GM12878 (cell line): ENCODE results near the gene ITGAD. TPM values are rescaled to one million over a fixed set of nuclear protein-coding genes. Genes with fewer than 3 reads are reported as not detected.

ENCODE experiments used
- ATAC-seq: fragments of 200-7000 bp; cut with Tn5 transposase; 3 replicates; pipeline ENCODE4 v1.9.1; 2020; ENCODE audit warnings: mild to moderate bottlenecking, moderate library complexity
- BruUV-seq: library from RNA; stranded (reverse); fragments of 400-500 nt; replicated peaks from 2 replicates; lab custom pipeline; 2021; lab: Mats Ljungman, UMichigan
- CTCF ChIA-PET: fragments of 300-600 bp; sonication (Branson Sonifier 250); formaldehyde crosslinking; extraction: SDS; loops from one replicate; lab custom pipeline; 2021; ENCODE audit warnings: inconsistent platforms; lab: Yijun Ruan, JAX
- POLR2A ChIA-PET: fragments of 350-600 bp; formaldehyde crosslinking; extraction: SDS; loops from one replicate; lab custom pipeline; 2021; ENCODE audit warnings: inconsistent platforms; lab: Charles Lee
- RAD21 ChIA-PET: fragments of 300-600 bp; sonication (Branson Sonifier 250); formaldehyde crosslinking; loops from one replicate; lab custom pipeline; 2023; ENCODE audit warnings: antibody characterized with exemption; ENCODE audit not compliant: unreplicated experiment; lab: Charles Lee
- SMC1A ChIA-PET: fragments of 300-600 bp; sonication (Branson Sonifier 250); formaldehyde crosslinking; loops from one replicate; lab custom pipeline; 2023; ENCODE audit not compliant: unreplicated experiment, uncharacterized antibody; lab: Charles Lee
- DNase-seq: peaks from one replicate; pipeline ENCODE4 v3.0.0-alpha.2; 2011; ENCODE audit warnings: low read depth, low spot score
- FAIRE-seq: peaks from 3 replicates; lab custom pipeline; 2011; peaks lifted over from hg19 to GRCh38; lab: Jason Lieb, UNC
- H2AFZ ChIP-seq: 2 replicates; pipeline ENCODE4 v1.6.0; 2011; ENCODE audit warnings: low read depth, low read length, control low read depth; ENCODE audit not compliant: control insufficient read depth
- H3K27ac ChIP-seq: 2 replicates; pipeline ENCODE4 v1.5.1; 2011; ENCODE audit warnings: control low read depth; ENCODE audit not compliant: control insufficient read depth, insufficient read depth
- H3K27me3 ChIP-seq, 2 experiments: replicated peaks in 1 of 2; 2 replicates each; pipeline versions ENCODE4 v1.6.0 to v1.6.1; 2011; ENCODE audit warnings: low read length in 1 of 2; ENCODE audit not compliant: control insufficient read depth in 2 of 2, insufficient read depth in 2 of 2
- H3K36me3 ChIP-seq, 2 experiments: 2 replicates each; pipeline ENCODE4 v1.5.1; 2011; ENCODE audit warnings: low read length in 1 of 2; ENCODE audit not compliant: control insufficient read depth in 2 of 2, insufficient read depth in 2 of 2
- H3K4me1 ChIP-seq: 2 replicates; pipeline ENCODE4 v1.6.1; 2011; ENCODE audit warnings: mild to moderate bottlenecking, low read length, moderate library complexity, mixed read lengths; ENCODE audit not compliant: control insufficient read depth, insufficient read depth
- H3K4me2 ChIP-seq: 2 replicates; pipeline ENCODE4 v1.6.0; 2011; ENCODE audit warnings: control low read depth; ENCODE audit not compliant: control insufficient read depth, insufficient read depth
- H3K4me3 ChIP-seq: fragments of 200-600 bp; sonication (generic); 2 replicates; pipeline ENCODE4 v1.5.1; 2016
- H3K79me2 ChIP-seq: 2 replicates; pipeline ENCODE4 v1.6.0; 2011; ENCODE audit warnings: low read length; ENCODE audit not compliant: control insufficient read depth, insufficient read depth
- H3K9ac ChIP-seq: 2 replicates; pipeline ENCODE4 v1.8.0; 2011; ENCODE audit warnings: low read length, control low read depth, mixed read lengths; ENCODE audit not compliant: control insufficient read depth, insufficient read depth
- H3K9me3 ChIP-seq: replicated peaks from 3 replicates; pipeline ENCODE4 v1.5.1; 2011; ENCODE audit warnings: mild to moderate bottlenecking, low read length; ENCODE audit not compliant: control insufficient read depth, insufficient read depth
- H4K20me1 ChIP-seq: 2 replicates; pipeline ENCODE4 v1.6.0; 2011; ENCODE audit not compliant: control insufficient read depth, insufficient read depth
- CHD2 ChIP-seq: IDR thresholded peaks from 2 replicates; pipeline ENCODE4 v1.6.1; 2011; ENCODE audit warnings: low read depth, low read length, improper control_type of control experiment, borderline replicate concordance
- E2F8 ChIP-seq: fragments of 450-650 bp; IDR thresholded peaks from 2 replicates; pipeline ENCODE4 v1.6.1; 2018; ENCODE audit warnings: mild to moderate bottlenecking, low read depth, moderate library complexity; ENCODE audit not compliant: partially characterized antibody
- ESRRA ChIP-seq: IDR thresholded peaks from 2 replicates; pipeline ENCODE4 v1.6.1; 2012; ENCODE audit warnings: mild to moderate bottlenecking, low read length, improper control_type of control experiment
- HDGF ChIP-seq: fragments of 450-650 bp; IDR thresholded peaks from 2 replicates; pipeline ENCODE4 v1.6.1; 2016; ENCODE audit warnings: antibody characterized with exemption
- JUND ChIP-seq: IDR thresholded peaks from 2 replicates; pipeline ENCODE4 v1.6.1; 2012; ENCODE audit warnings: low read depth, mild to moderate bottlenecking, low read length, improper control_type of control experiment, moderate library complexity
- MEF2B ChIP-seq: fragments of 450-650 bp; IDR thresholded peaks from 2 replicates; pipeline ENCODE4 v1.6.1; 2018; ENCODE audit warnings: mild to moderate bottlenecking, moderate library complexity; ENCODE audit not compliant: partially characterized antibody, poor library complexity, severe bottlenecking
- RAD21 ChIP-seq: IDR thresholded peaks from 2 replicates; pipeline ENCODE4 v1.6.1; 2011; ENCODE audit warnings: mild to moderate bottlenecking, low read depth, low read length, moderate library complexity; ENCODE audit not compliant: insufficient read depth
- SMARCA5 ChIP-seq: fragments of 450-650 bp; IDR thresholded peaks from 2 replicates; pipeline ENCODE4 v1.6.1; 2017; ENCODE audit warnings: mild to moderate bottlenecking
- SUPT20H ChIP-seq: IDR thresholded peaks from 2 replicates; pipeline ENCODE4 v1.6.1; 2011; ENCODE audit warnings: low read depth, mild to moderate bottlenecking, low read length, moderate library complexity, borderline replicate concordance; ENCODE audit not compliant: control insufficient read depth
- TCF3 ChIP-seq: IDR thresholded peaks from 2 replicates; pipeline ENCODE4 v1.6.1; 2012; ENCODE audit warnings: low read depth, mild to moderate bottlenecking, low read length, borderline replicate concordance; ENCODE audit not compliant: insufficient read depth
- ZNF207 ChIP-seq: fragments of 450-650 bp; IDR thresholded peaks from 2 replicates; pipeline ENCODE4 v1.6.1; 2014; ENCODE audit warnings: antibody characterized with exemption, mild to moderate bottlenecking, borderline replicate concordance
- WGBS: methylation state at CpG from one replicate; pipeline ENCODE4 v1.1.6; 2016; ENCODE audit warnings: low lambda C conversion rate; ENCODE audit not compliant: insufficient replicate concordance, insufficient coverage; ENCODE audit errors: missing lambda C conversion rate; 5-methylcytosine and 5-hydroxymethylcytosine counted together
- in situ Hi-C: fragments of 300-500 bp; cut with MboI; formaldehyde crosslinking; loops from 9 replicates; pipeline ENCODE4 v1.14.3; 2018; ENCODE audit warnings: mixed read lengths
- intact Hi-C: fragments of 100-400 bp; cut with micrococcal nuclease; formaldehyde crosslinking; loops from one replicate; pipeline ENCODE4 v1.14.2; 2022; ENCODE audit not compliant: unreplicated experiment
- polyA plus RNA-seq, 11 experiments: library from polyadenylated mRNA; depleted of rRNA in 4 of 11; unstranded in 6 of 11; stranded (reverse) in 5 of 11; fragments of >200 nt; fragmentation: Nextera tagmentation in 4 of 11; fragmentation: Illumina TruSeq in 1 of 11; extraction: Ambion mirVana in 4 of 11; extraction: Trizol in 1 of 11; gene quantifications; 1 replicate in 1 of 11; 2 replicates in 10 of 11; pipeline versions ENCODE4 v1.2.1 to v1.2.3, GENCODE V29; 2011 to 2016; ENCODE audit warnings: inconsistent platforms in 2 of 11, missing spikeins in 2 of 11, low read depth in 1 of 11
- total RNA-seq, 4 experiments: library from RNA; depleted of rRNA in 3 of 4; stranded (reverse); fragments of >200 nt in 3 of 4; fragmentation: Illumina TruSeq in 1 of 4; extraction: Trizol in 1 of 4; gene quantifications; 2 replicates each; pipeline versions ENCODE4 v1.2.1 to v1.2.3, GENCODE V29; 2013 to 2021
- TF ChIP-seq, protein P1 (sequence below): fragments of 450-650 bp; IDR thresholded peaks from 2 replicates; pipeline ENCODE4 v1.6.1; 2016; ENCODE audit warnings: mild to moderate bottlenecking, moderate library complexity, borderline replicate concordance

Gene ITGAD
- total and polyA plus RNA-seq, 10 of the 15 experiments (the other 5 are each of a cell fraction or from before 2014, with no cell fraction given), result 0.29 to 4.0 (median 1.2) TPM

DNA sequence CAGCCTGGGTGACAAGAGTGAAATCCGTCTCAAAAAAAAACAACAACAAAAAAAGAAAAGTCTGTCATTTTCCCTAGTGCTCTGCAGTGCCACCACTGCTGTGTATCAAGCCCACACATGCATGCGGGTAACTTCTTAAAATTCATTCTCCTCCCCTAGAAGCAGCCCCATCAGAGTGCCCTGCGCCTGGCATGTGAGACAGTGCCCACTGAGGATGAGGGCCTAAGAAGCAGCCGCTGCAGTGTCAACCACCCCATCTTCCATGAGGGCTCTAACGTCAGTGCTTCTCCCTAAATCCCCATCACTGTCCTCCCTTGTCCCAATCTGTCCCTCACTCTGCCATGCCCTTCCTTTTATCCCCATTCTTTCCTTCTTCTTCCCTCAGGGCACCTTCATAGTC is 24.8 kb downstream of the ITGAD start (continued):
- TF ChIP-seq, protein P1, sequence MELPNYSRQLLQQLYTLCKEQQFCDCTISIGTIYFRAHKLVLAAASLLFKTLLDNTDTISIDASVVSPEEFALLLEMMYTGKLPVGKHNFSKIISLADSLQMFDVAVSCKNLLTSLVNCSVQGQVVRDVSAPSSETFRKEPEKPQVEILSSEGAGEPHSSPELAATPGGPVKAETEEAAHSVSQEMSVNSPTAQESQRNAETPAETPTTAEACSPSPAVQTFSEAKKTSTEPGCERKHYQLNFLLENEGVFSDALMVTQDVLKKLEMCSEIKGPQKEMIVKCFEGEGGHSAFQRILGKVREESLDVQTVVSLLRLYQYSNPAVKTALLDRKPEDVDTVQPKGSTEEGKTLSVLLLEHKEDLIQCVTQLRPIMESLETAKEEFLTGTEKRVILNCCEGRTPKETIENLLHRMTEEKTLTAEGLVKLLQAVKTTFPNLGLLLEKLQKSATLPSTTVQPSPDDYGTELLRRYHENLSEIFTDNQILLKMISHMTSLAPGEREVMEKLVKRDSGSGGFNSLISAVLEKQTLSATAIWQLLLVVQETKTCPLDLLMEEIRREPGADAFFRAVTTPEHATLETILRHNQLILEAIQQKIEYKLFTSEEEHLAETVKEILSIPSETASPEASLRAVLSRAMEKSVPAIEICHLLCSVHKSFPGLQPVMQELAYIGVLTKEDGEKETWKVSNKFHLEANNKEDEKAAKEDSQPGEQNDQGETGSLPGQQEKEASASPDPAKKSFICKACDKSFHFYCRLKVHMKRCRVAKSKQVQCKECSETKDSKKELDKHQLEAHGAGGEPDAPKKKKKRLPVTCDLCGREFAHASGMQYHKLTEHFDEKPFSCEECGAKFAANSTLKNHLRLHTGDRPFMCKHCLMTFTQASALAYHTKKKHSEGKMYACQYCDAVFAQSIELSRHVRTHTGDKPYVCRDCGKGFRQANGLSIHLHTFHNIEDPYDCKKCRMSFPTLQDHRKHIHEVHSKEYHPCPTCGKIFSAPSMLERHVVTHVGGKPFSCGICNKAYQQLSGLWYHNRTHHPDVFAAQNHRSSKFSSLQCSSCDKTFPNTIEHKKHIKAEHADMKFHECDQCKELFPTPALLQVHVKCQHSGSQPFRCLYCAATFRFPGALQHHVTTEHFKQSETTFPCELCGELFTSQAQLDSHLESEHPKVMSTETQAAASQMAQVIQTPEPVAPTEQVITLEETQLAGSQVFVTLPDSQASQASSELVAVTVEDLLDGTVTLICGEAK, result no peak
- no peak for TF ChIP-seq CHD2
- no peak for TF ChIP-seq SUPT20H
- no peak for TF ChIP-seq RAD21
- no peak for TF ChIP-seq TCF3

DNA sequence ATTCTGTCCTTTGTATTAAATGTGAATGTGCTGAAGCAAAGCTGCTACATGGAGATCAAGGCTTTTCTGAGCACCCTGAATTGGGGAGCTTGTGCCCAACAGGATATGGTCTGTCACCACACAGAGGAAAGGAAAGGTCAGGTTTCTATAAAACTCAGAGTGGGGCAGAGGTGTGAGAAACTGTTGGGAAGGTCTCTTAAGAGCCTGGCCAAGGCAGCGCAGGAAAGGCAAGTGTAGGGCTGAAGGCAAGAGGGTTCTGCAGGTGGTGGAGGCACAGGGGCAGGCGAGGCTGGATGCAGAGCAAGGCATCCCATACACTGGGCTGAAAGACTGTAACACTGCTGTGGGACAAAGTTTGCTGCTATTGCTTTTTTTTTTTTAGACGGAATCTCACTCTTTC is 26.9 kb downstream of the ITGAD start:
- intact Hi-C loops (no loop called here), in situ Hi-C loops (no loop called here)
- no peak for DNase-seq
- no peaks in the 10 kb centered on the region for H3K36me3 ChIP-seq
- ChIA-PET CTCF (interaction anchor here (0.7 to 3.8 kb wide), 6 partner anchors 10 to 156 kb away, joined by 3 to 20 read pairs (median 5); partner anchors contain the start of genes COX6A2 and ITGAD), SMC1A (interaction anchor here (0.6 to 2.4 kb wide), 8 partner anchors 10 to 155 kb away, joined by 3 to 10 read pairs (median 5); partner anchors contain the start of gene ITGAD), RAD21 (interaction anchor here (0.7 to 1.2 kb wide), 4 partner anchors 11 to 458 kb away, joined by 3 to 5 read pairs (median 4); no protein-coding TSS in a partner anchor), POLR2A (interaction anchor here (0.7 to 1.4 kb wide), 4 partner anchors 10 to 437 kb away, joined by 3 to 4 read pairs (median 3); no protein-coding TSS in a partner anchor)
- H3K27me3 ChIP-seq, result no peaks in the 10 kb centered on the region
- H4K20me1 ChIP-seq, result no peaks in the 10 kb centered on the region
- peaks cover 4% of the 10 kb centered on the region; the same call in 2 of the 3 replicates for H3K9me3 ChIP-seq
- WGBS, result 42% methylated on average over 3 of the region's 3 CpGs
- H3K27ac ChIP-seq, result no peak overlapping the region
- H3K4me2 ChIP-seq, result peak overlapping the region; percentile 25; the same call in 1 of the 2 replicates
- H2AFZ ChIP-seq, result no peak overlapping the region
- H3K4me3 ChIP-seq, result no peak overlapping the region
- TF ChIP-seq E2F8 (no peak), SMARCA5 (no peak), SUPT20H (no peak), JUND (no peak), MEF2B (no peak), HDGF (no peak), ZNF207 (no peak), ESRRA (no peak)
- BruUV-seq, result no TSS peak
- H3K79me2 ChIP-seq, result no peaks in the 10 kb centered on the region
- peaks cover 20% of the 10 kb centered on the region for H3K4me1 ChIP-seq
- no peak overlapping the region for H3K9ac ChIP-seq
- ATAC-seq, result peak; percentile 40
- no peak for FAIRE-seq
